HCT116 (cell line): ENCODE data around the gene IDH3G.

Source experiments
- CBX3 ChIP-seq: IDR thresholded peaks from 2 replicates; pipeline ENCODE4 v1.6.1; 2012; ENCODE audit warnings: low read depth
- CTCF ChIP-seq, 3 experiments: fragments of 200-600 bp in 1 of 3; sonication (generic) in 1 of 3; IDR thresholded peaks in 2 of 3; conservative IDR thresholded peaks in 1 of 3; 2 replicates each; pipeline ENCODE4 v1.5.1; 2012 to 2017; ENCODE audit warnings: low read depth in 2 of 3, low read length in 2 of 3, antibody characterized with exemption in 1 of 3, borderline replicate concordance in 1 of 3, control low read depth in 1 of 3, mild to moderate bottlenecking in 1 of 3, mixed read lengths in 1 of 3, mixed run types in 1 of 3, moderate library complexity in 1 of 3; ENCODE audit not compliant: insufficient read depth in 1 of 3
- EZH2 ChIP-seq: fragments of 200-600 bp; sonication (generic); IDR thresholded peaks from 2 replicates; pipeline ENCODE4 v1.6.1; 2017; ENCODE audit warnings: antibody characterized with exemption, mixed run types
- JUND ChIP-seq: IDR thresholded peaks from 2 replicates; pipeline ENCODE4 v1.6.1; 2012
- REST ChIP-seq: IDR thresholded peaks from 2 replicates; pipeline ENCODE4 v1.6.1; 2012; ENCODE audit warnings: low read depth
- SP1 ChIP-seq: IDR thresholded peaks from 2 replicates; pipeline ENCODE4 v1.6.1; 2012; ENCODE audit warnings: low read depth
- YY1 ChIP-seq: IDR thresholded peaks from 2 replicates; pipeline ENCODE4 v1.6.1; 2011; ENCODE audit warnings: low read length, low read depth, moderate library complexity, mild to moderate bottlenecking; ENCODE audit not compliant: insufficient replicate concordance; ENCODE audit errors: extremely low read depth
- ZBTB33 ChIP-seq: IDR thresholded peaks from 2 replicates; pipeline ENCODE4 v1.6.1; 2011; ENCODE audit warnings: mild to moderate bottlenecking, low read length, moderate library complexity; ENCODE audit not compliant: insufficient replicate concordance; ENCODE audit errors: extremely low read depth

- TF ChIP-seq CTCF (IDR thresholded peaks at IDR 0.05 in 2 of 3, conservative IDR thresholded peaks at IDR 0.05 in 1 of 3; ENCODE audit: borderline replicate concordance in 1 of 3, insufficient read depth in 1 of 3, low read depth in 2 of 3, low read length in 2 of 3) = no peak
- TF ChIP-seq JUND = no peak
- no peak for TF ChIP-seq YY1
- TF ChIP-seq SP1 = no peak
- no peak for TF ChIP-seq ZBTB33
- TF ChIP-seq REST = no peak
- no peak for TF ChIP-seq CBX3
- TF ChIP-seq EZH2 = no peak
Observed at GRCh38 chrX:153739754-153740486, 54.3 kb downstream of the IDH3G start.
